Activated naive CD4-positive, alpha-beta T cell treated with anti-CD3 and anti-CD28 coated beads, Interleukin-2, amount 50 U/mL, for 24 hours (primary cell): ENCODE results near the gene LMAN2.

Source experiments
- H3K27ac Mint-ChIP-seq: one replicate; pipeline ENCODE4 v1.8.0; 2021; ENCODE audit warnings: mild to moderate bottlenecking, mixed read lengths
- H3K27me3 Mint-ChIP-seq: one replicate; pipeline ENCODE4 v1.8.0; 2021; ENCODE audit warnings: mixed read lengths
- H3K36me3 Mint-ChIP-seq: one replicate; pipeline ENCODE4 v1.8.0; 2021; ENCODE audit warnings: mixed read lengths
- H3K4me1 Mint-ChIP-seq: one replicate; pipeline ENCODE4 v1.8.0; 2021; ENCODE audit warnings: mixed read lengths
- H3K4me3 Mint-ChIP-seq: one replicate; pipeline ENCODE4 v1.8.0; 2021; ENCODE audit warnings: mild to moderate bottlenecking, mixed read lengths
- H3K9me3 Mint-ChIP-seq: one replicate; pipeline ENCODE4 v1.8.0; 2021; ENCODE audit warnings: mixed read lengths

Gene LMAN2

DNA sequence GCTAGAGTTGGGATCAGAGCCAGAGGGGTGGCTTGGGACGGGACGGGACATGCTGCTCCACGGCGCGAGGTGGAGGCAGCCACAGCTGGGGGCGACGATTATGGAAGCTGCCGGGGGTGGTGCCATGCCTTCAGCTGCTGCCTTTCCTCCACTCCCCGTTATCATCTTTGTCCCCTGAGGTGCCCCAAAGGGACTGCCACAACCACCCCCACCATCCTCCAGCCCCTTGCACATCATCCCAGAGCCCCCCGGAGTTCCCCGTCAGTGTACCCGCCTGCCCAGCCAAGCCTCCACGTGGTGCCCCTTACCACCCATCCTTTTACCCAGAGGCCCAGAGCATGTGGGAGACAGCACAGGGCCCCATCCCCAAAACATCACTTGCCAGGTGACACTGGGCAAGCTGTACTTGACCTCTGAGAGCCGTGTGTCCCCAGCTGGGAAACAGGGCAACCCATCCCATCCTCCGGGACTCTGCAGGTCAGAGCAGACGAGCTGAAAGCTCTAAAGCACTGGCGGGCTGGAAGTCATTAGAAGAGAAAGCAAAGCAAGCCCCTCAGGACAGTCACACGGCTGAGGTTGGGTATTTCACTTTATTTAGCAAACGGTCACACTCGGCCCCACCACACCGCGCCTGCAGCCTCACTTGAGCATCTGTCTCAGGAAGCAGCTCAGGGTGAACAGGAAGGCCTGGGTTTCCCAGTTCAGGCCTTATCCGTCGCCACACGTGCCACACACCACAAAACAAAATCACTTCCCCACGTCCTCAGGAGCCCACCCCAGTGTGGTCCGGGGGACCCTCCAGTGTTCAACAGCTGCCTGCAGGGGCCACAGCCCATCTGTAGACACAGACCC, 20.3 kb downstream of the LMAN2 start:
- peaks cover 8% of the 10 kb centered on the region for H3K36me3 Mint-ChIP-seq
- no peaks in the 10 kb centered on the region for H3K27me3 Mint-ChIP-seq
- no peaks in the 10 kb centered on the region for H3K9me3 Mint-ChIP-seq
- no peak overlapping the region for H3K4me3 Mint-ChIP-seq
- H3K4me1 Mint-ChIP-seq, result peaks cover 12% of the 10 kb centered on the region
- H3K27ac Mint-ChIP-seq, result peak overlapping the region; percentile 17

DNA sequence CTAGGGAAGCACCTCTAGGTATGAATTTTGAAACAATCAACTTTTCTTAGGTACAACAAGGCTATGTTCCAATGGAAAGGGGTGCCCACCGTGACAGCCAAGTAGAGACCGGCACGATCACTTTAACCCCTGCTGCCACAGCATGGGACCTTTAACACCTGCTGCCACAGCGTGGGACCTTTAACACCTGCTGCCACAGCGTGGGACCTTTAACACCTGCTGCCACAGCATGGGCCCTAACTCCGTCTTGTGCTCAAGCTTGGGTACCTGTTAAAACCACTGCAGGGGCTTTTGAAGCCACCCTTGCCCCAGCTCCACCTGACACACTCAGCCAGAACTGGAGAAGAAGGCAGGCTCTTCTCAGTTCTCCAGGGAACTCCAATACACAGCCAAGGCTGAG, 21.6 kb downstream of the LMAN2 start:
- Mint-ChIP-seq H3K27ac (no peak overlapping the region), H3K36me3 (peaks cover 3% of the 10 kb centered on the region), H3K4me3 (no peak overlapping the region), H3K9me3 (no peaks in the 10 kb centered on the region), H3K4me1 (peaks cover 12% of the 10 kb centered on the region), H3K27me3 (no peaks in the 10 kb centered on the region)

DNA sequence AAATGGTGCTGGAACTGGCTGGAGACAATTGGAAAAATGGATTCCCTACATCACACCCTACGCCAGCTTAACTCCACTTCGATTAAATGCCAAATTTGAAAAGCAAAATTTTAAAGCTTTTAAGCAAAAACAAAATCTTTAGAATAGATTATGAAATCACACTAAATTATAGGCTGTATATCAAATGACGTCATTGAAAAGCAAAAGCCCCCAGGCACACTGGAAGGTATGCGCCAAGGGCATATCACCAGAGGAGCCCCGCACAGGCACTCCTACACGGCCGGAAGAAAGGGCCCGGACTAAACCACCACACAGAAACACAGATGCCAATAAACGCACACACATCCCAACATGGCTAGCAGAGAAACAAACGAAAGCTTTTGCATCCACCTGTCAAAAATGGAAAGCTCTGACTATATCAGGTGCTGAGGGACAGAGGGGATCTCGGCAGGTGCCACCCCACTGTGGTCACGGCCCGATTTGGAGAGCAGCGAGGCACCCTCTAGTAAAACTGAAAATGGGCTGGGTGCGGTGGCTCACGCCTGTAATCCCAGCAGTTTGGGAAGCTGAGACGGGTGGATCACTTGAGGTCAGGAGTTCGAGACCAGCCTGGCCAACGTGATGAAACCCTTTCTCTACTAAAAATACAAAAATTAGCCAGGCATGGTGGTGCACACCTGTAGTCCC, 22.8 kb downstream of the LMAN2 start:
- H3K4me1 Mint-ChIP-seq, result peaks cover 12% of the 10 kb centered on the region
- H3K27ac Mint-ChIP-seq, result no peak overlapping the region
- no peak overlapping the region for H3K4me3 Mint-ChIP-seq
- H3K27me3 Mint-ChIP-seq, result no peaks in the 10 kb centered on the region
- H3K36me3 Mint-ChIP-seq, result peaks cover under 1% of the 10 kb centered on the region
- no peaks in the 10 kb centered on the region for H3K9me3 Mint-ChIP-seq

DNA sequence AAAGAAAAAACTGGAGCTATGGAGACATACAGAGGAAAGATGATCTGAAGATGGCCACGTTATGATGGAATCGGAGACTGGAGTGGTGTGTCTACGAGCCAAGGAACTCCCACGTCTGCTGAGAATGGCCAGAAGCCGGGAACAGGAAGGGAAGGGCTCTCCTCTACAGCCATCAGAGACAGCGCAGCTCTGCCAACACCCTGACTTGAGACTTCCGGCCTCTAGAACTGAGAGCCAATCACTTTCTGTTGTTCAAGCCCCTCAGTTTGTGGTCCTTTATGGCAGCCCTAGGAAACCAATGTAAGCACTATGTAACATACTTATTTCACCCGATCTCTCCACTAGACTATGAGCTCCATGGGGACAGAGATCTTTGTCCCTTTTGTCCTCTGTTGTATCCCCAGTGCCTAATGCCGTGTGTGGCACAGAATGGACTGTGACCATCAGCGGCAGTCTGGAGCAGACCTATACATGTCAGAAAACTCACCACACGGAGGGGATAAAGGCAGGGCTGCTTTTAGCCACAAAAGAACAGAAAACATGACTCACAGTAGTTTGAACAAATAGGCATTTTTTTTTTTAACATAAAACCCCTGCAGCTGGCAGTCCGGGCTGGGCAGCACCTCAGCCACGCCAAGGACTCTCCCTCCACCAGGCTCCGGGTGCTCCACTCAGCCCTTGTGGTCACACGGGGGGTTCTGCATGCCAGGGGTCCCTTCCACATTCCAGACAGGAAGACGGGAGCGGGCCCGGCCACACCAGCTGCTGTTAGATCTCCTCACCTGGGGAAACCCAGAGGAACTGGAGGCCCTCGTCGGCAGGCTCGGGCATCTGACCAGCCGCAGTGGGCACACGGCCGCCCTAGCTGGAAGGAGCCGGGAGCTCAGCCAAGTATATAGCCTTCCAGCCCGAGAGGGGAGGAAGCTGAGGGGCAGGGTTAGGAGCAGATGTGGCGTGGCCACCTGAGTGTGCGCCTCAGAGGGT, 23.6 kb downstream of the LMAN2 start:
- H3K4me3 Mint-ChIP-seq, result peak overlapping the region; percentile 23
- H3K9me3 Mint-ChIP-seq, result no peaks in the 10 kb centered on the region
- no peaks in the 10 kb centered on the region for H3K36me3 Mint-ChIP-seq
- H3K27ac Mint-ChIP-seq, result no peak overlapping the region
- H3K27me3 Mint-ChIP-seq, result no peaks in the 10 kb centered on the region
- peaks cover 12% of the 10 kb centered on the region for H3K4me1 Mint-ChIP-seq

DNA sequence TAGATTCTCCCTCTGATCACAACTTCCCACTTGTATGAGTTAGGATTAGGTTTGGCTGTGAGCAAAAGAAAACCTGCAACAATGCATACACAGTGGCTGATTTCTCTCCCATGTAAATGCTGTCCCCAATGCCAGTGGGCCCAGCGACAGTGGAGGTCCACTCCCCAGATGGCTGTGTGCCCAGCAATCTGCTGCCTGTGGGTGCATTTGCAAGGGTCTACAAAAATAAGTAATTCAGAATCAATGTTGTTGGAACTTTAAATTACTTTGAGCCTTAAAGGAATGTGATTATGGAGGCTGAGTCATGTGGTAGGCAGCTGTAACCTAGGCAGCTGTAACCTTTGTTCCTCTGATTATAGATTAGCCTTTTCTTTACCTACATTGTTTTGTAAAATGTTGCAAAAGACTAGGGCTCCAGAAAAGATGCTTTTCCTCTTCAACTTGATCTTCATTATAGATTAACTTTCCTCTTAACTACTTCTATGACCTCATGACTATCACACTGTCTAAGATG, 25.5 kb downstream of the LMAN2 start:
- H3K9me3 Mint-ChIP-seq, result no peaks in the 10 kb centered on the region
- no peaks in the 10 kb centered on the region for H3K36me3 Mint-ChIP-seq
- no peak overlapping the region for H3K27ac Mint-ChIP-seq
- peaks cover 12% of the 10 kb centered on the region for H3K4me1 Mint-ChIP-seq
- no peak overlapping the region for H3K4me3 Mint-ChIP-seq
- H3K27me3 Mint-ChIP-seq, result no peaks in the 10 kb centered on the region

DNA sequence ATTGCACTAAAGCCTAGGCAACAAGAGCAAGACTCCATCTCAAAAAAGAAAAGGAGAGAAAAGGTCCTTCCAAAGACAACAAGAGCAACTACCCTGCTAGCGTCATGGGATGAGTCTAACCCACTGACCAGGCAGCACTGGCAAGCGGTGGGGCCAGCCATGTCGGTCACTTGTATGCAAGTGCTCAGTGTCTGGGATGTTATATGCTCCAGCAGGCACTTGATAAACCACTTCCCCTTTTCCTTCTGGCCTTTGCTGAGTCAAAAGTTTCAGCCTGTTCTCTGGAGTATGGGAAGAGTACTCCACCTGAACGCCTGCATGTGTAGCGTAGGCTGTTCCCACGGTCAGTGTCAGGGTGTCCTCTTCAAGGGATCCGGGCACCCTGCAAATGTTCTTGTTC, 30.6 kb downstream of the LMAN2 start:
- Mint-ChIP-seq H3K36me3 (no peaks in the 10 kb centered on the region), H3K27ac (no peak overlapping the region), H3K27me3 (no peaks in the 10 kb centered on the region), H3K4me3 (no peak overlapping the region), H3K9me3 (no peaks in the 10 kb centered on the region), H3K4me1 (peaks cover 16% of the 10 kb centered on the region)

DNA sequence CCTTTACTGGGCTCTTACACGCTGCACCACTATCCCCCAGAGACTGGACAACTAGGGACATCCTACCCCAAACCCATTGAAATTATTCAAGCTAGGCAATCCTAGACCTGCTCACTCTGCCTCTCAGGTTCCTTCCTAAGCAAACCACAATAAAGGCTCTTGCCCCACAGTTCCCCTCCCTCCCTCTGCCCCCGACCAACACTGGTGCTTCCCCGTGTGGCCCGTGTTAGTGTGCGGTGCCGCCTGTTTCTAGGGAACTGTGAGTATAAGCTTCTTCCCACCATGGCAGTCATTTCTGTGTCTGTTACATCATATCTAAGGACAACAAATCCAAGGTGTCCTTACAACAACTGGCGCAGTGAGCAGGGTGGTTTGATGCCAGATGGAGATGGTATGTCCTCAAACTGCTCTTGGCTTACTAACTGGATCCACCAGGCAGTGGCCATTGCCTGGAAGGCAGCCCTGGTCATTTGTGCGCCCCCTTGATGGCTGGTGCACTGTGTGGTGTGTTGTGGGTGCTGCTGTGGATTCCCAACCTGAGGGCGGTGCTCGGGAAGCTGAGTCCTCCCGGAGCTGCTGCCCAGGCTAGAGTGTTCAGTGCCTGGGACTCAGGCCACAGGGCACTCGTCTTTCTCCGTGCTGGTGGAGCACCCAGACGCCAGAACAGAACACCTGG, 31.4 kb downstream of the LMAN2 start:
- no peaks in the 10 kb centered on the region for H3K9me3 Mint-ChIP-seq
- no peaks in the 10 kb centered on the region for H3K36me3 Mint-ChIP-seq
- no peaks in the 10 kb centered on the region for H3K27me3 Mint-ChIP-seq
- no peak overlapping the region for H3K27ac Mint-ChIP-seq
- H3K4me3 Mint-ChIP-seq, result no peak overlapping the region
- H3K4me1 Mint-ChIP-seq, result peaks cover 16% of the 10 kb centered on the region

DNA sequence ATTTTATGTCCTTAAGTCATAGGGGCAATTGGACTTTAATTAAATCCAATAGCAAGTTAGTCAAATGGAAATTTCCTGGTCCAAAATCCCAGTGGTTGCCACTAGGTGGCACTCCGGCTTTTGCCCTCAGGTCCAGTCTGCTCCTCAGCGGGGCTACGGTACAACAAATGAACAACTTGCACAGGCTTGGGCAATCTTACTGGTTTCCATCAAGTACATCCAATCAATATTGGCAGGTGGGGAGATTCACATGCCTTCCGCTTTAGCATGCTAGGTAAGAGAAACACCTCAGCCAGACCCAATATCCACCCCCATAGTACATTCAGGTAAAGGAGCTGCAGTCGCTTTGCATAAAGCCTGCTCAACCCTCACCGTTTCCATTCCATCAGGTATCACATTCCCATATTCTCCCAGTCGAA, 33.5 kb downstream of the LMAN2 start:
- Mint-ChIP-seq H3K27me3 (no peaks in the 10 kb centered on the region), H3K4me1 (peaks cover 17% of the 10 kb centered on the region), H3K9me3 (no peaks in the 10 kb centered on the region), H3K4me3 (no peak overlapping the region), H3K27ac (no peak overlapping the region), H3K36me3 (no peaks in the 10 kb centered on the region)

DNA sequence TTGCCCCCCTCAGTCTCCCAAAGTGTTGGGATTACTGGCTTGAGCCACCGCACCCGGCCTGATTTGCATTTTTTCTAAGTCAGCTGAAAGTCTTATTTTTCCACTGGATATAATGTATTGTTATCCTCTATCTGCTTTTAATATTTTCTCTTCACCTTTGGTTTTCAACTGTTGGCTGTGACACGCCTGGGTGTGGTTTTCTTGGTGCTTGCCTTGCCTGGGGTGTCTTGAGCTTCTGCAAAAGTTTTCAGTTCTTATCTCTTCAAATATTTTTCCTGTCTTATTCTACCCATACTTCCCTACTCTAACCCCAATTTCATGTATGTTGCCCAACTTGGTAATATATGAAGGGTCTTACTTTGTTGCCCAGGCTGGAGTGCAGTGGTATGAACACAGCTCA, 35.5 kb downstream of the LMAN2 start:
- no peak overlapping the region for H3K27ac Mint-ChIP-seq
- H3K4me1 Mint-ChIP-seq, result peaks cover 23% of the 10 kb centered on the region
- H3K4me3 Mint-ChIP-seq, result no peak overlapping the region
- H3K36me3 Mint-ChIP-seq, result no peaks in the 10 kb centered on the region
- no peaks in the 10 kb centered on the region for H3K9me3 Mint-ChIP-seq
- H3K27me3 Mint-ChIP-seq, result no peaks in the 10 kb centered on the region

DNA sequence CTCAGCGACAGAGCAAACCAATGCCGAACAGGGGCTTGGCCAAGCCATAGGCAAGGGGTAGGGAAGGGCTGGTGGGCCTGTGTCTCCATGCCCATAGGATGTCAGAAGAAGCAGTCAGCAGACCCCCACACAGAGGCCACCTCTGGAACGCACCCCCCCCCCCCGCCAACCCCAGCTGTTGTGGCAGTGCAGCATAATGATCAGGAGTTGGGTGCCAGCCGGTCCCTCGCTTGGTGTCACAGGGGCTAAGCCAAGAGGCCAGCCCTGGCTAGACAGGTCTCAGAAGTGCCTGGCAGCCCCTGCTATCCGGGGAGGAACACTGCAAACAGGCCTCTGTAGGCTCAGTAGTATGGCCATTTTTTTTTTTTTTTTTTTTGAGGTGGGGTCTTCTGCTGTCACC, 36.1 kb downstream of the LMAN2 start:
- Mint-ChIP-seq H3K9me3 (no peaks in the 10 kb centered on the region), H3K27me3 (no peaks in the 10 kb centered on the region), H3K4me1 (peaks cover 28% of the 10 kb centered on the region), H3K4me3 (no peak overlapping the region), H3K27ac (no peak overlapping the region), H3K36me3 (no peaks in the 10 kb centered on the region)

DNA sequence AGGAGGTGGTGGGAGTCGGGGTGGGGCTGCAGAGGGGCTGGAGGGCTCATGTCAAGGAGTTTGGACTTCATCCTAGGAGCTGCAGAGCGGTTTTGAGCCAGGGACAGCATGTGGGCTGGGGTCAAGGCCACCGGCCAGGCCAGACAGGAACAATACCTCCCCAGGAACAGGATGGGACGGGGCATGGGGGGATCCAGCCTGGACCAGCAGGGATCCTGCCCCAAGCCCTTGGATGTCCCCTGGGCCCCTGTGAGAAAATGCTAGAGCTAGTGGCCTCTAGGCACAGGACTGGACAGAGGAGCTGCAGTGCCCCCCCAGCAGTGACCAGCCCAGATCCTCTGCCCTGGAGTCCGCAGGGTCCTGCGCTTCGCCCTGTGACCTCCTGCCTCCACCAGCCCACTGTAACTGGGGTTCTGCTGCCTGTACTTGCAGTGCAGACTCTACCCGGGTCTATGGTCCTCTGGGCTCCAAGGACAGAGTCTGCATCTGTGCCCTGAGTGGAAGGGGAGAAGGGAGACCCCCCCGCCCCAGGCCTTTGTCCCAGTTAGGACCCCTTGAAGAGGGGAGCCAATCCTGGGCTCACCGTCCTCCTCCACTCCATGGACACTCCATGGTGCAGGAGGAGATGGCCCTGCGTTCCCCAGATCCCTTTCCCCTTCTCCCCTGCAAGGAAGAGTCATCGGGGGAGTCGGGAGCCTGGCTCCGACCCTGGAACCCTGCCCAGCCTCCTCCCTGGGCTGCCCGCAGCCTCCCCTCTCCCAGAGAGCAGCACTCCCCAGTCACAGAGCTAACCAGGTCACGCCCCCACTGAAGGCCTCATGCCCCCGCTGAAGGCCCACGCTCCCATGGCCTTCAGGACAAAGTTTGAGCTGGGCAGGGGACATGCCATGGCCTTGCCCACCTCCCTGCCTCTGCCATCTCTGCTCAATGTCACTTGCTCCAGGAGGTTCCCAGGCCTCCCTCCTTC, 36.8 kb downstream of the LMAN2 start:
- Mint-ChIP-seq H3K36me3 (no peaks in the 10 kb centered on the region), H3K9me3 (no peaks in the 10 kb centered on the region), H3K27me3 (no peaks in the 10 kb centered on the region), H3K4me3 (no peak overlapping the region), H3K4me1 (peaks cover 28% of the 10 kb centered on the region), H3K27ac (no peak overlapping the region)

DNA sequence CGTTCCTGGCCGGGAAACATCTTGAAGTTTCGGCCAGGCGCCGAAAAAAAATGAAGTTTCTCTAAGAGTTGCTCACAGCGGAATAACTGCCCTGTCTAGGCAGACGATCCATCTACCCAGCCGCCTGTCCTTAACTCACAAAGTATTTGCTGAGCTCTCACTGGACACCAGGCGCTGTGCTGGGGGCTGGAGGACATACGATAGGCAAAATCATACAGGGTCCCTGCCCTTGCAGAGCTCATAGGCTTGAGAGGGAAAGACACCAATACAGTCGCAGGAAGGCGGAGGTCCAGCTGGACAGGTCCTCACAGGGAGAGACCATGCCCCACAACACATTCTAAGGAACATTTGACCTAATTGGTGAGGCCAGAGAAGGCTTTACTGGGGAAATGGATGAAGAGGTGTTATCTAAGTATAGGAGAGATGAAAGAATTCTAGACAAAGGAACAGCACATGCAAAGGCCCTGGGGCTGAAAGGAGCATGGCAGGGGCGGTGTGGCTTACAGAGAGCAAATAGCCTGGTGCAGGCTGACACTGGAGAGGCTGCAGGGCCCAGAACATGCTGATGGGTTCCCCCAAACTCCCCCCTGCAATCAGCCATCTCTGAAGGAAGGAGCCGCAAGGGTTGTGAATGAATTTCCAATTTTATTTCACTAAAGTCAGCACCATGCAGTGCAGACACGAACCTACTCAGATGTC, 37.8 kb downstream of the LMAN2 start:
- no peaks in the 10 kb centered on the region for H3K36me3 Mint-ChIP-seq
- H3K4me3 Mint-ChIP-seq, result no peak overlapping the region
- H3K27ac Mint-ChIP-seq, result no peak overlapping the region

DNA sequence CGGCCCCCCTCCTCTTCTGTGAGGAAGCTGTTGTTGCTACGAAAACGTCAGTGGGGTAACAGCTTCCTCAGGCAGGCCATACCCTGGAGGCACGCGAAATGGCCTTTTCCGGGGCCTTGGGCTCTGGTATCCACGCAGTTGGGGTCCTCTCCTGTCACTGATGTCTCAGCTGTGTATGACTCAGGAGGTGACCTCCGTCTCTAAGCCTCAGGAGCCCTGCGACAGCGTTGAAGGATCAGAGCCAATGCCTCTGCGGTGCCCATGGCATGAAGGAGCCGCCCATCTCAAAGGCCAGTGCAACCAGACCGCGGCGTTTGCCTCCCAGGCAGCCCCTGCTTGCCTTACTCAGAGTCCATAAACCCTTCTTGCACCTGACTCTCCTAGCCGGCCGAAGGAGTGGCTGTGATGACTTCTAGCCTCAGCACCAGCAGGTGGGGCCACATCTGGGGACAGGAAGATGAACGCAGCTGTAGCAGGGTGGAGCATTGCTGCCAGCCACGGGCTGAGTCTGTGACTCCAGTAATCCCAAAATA, 38.8 kb downstream of the LMAN2 start:
- no peak overlapping the region for H3K27ac Mint-ChIP-seq
- H3K27me3 Mint-ChIP-seq, result no peaks in the 10 kb centered on the region
- H3K9me3 Mint-ChIP-seq, result no peaks in the 10 kb centered on the region
- H3K36me3 Mint-ChIP-seq, result no peaks in the 10 kb centered on the region
- peaks cover 25% of the 10 kb centered on the region for H3K4me1 Mint-ChIP-seq
- peak overlapping the region; percentile 84 for H3K4me3 Mint-ChIP-seq

More for the DNA sequence above, 37.8 kb downstream of the LMAN2 start:
- H3K4me1 Mint-ChIP-seq, result peaks cover 32% of the 10 kb centered on the region
- no peaks in the 10 kb centered on the region for H3K27me3 Mint-ChIP-seq
- H3K9me3 Mint-ChIP-seq, result no peaks in the 10 kb centered on the region
